ENCODE data around the gene UBN2. TPM values are rescaled to one million over a fixed set of nuclear protein-coding genes. Genes with fewer than 3 reads are reported as not detected.

UBN2 gene
- total RNA-seq: 10 to 100 TPM in 3 of 5 donors, 1 to 10 TPM in 2; 4.9 to 23.9 (median 13.8) TPM
- polyA plus RNA-seq: 1 to 10 TPM in 1 of 3 donors, under 1 TPM in 2; 0.76 to 1.8 (median 1.00) TPM
- long read RNA-seq, donor 1: 0 reads
- long read RNA-seq, donor 2: 0 reads
- long read RNA-seq, donor 3: 0 reads
- long read RNA-seq, donor 4: 0 reads
- long read RNA-seq, donor 5, full-length matches to known transcripts: 1 of 1 reads
- long read RNA-seq, donor 5, partial matches to known transcripts: 0 of 1 reads
- long read RNA-seq, donor 5, other reads (novel, unspliced or antisense): 0 of 1 reads
- long read RNA-seq, donor 6: 0 reads
- long read RNA-seq, donor 7: 0 reads
- long read RNA-seq, donor 8, full-length matches to known transcripts: 2 of 2 reads
- long read RNA-seq, donor 8, partial matches to known transcripts: 0 of 2 reads
- long read RNA-seq, donor 8, other reads (novel, unspliced or antisense): 0 of 2 reads
- long read RNA-seq, donor 9: 0 reads
- long read RNA-seq, donor 10: 0 reads

- peak; percentile 96 to 99 for DNase-seq
- no peaks in the 10 kb centered on the region for H3K27me3 ChIP-seq
- peak within 1 kb of the TSS; percentile 92 to 95 (median 93) for H3K4me3 ChIP-seq
- H3K27ac ChIP-seq: peak within 1 kb of the TSS; percentile 90 to 97 (median 95)
- TF ChIP-seq POLR2A (IDR thresholded peaks at IDR 0.05) (no peak), POLR2AphosphoS5 (IDR thresholded peaks at IDR 0.05) (peak; percentile 72 to 87 (median 73))
- peaks cover 9 to 40% (median 38%) of the 10 kb centered on the region in 4 donors for H3K4me1 ChIP-seq
- intact Hi-C loops (cut with DNase I; ENCODE audit: low total_unique reads): no loop called here
- no peaks in the 10 kb centered on the region for H3K9me3 ChIP-seq
- WGBS, 5 donors: 0 to 1% (median 0%) methylated on average over 54 to 63 of the region's 63 CpGs
- H3K36me3 ChIP-seq: no peaks in the 10 kb centered on the region
Observed at GRCh38 chr7:139230774-139231512, at the start of gene UBN2. TSS of gene UBN2 (plus strand) at chr7:139231237. CDS start at chr7:139231485, 248 bp downstream.

DNA sequence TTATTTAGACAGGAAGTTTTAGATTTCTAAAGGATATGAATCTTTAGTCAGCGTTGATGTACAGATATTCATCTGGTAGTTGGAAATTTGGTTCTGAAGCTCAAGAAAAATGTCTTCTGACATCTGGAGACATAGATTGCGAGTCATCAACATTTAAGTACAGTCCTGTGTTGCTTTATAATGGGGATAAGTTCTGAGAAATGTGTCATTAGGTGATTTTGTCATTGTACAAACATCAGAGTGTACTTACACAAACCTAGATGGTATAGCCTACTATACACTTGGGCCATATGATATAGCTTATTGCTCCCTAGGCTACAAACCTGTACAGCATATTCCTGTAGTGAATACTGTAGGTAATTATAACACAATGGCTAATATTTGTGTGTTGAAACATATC lies 49.6 kb upstream of the UBN2 start:
- Histone ChIP-seq H3K9me3 (no peaks in the 10 kb centered on the region), H3K27me3 (no peaks in the 10 kb centered on the region), H3K36me3 (peaks cover 0 to 62% (median 34%) of the 10 kb centered on the region in 4 donors), H3K4me1 (no peaks in the 10 kb centered on the region), H3K27ac (no peak overlapping the region), H3K4me3 (no peak overlapping the region)
- intact Hi-C loops (cut with DNase I; ENCODE audit: low total_unique reads): no loop called here
- TF ChIP-seq POLR2A (IDR thresholded peaks at IDR 0.05) (no peak), EP300 (IDR thresholded peaks at IDR 0.05) (no peak), POLR2AphosphoS5 (IDR thresholded peaks at IDR 0.05) (no peak)
- TF ChIP-seq, protein P1, sequence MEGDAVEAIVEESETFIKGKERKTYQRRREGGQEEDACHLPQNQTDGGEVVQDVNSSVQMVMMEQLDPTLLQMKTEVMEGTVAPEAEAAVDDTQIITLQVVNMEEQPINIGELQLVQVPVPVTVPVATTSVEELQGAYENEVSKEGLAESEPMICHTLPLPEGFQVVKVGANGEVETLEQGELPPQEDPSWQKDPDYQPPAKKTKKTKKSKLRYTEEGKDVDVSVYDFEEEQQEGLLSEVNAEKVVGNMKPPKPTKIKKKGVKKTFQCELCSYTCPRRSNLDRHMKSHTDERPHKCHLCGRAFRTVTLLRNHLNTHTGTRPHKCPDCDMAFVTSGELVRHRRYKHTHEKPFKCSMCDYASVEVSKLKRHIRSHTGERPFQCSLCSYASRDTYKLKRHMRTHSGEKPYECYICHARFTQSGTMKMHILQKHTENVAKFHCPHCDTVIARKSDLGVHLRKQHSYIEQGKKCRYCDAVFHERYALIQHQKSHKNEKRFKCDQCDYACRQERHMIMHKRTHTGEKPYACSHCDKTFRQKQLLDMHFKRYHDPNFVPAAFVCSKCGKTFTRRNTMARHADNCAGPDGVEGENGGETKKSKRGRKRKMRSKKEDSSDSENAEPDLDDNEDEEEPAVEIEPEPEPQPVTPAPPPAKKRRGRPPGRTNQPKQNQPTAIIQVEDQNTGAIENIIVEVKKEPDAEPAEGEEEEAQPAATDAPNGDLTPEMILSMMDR (IDR thresholded peaks at IDR 0.05): no peak
- no peak for DNase-seq
- WGBS, 5 donors: 90 to 98% (median 95%) methylated on average over 2 of the region's 2 CpGs

DNA sequence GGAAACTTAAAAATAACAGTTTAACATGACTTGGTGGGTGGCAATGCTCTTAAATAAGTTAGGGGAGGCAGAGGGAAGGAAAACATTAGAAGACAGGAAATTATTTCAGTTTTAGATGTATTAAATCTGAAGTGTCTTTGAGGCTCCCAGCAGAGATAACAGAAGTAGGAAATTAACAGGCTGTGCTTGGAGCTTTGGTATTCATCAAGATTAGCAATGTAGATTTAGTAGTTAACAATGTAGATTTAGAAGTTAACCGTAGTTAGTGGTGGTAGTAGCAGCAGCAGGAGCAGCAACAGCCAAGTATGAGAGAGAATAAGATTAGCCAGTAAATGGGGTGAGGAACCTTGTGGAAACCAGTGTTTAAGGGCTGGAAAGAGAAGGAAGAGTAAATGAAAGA lies 48.7 kb upstream of the UBN2 start:
- H3K36me3 ChIP-seq: peaks cover 0 to 62% (median 34%) of the 10 kb centered on the region in 4 donors
- H3K4me3 ChIP-seq: no peak overlapping the region
- H3K4me1 ChIP-seq: no peaks in the 10 kb centered on the region
- intact Hi-C loops (cut with DNase I; ENCODE audit: low total_unique reads): no loop called here
- DNase-seq: no peak
- no peaks in the 10 kb centered on the region for H3K9me3 ChIP-seq
- no peak overlapping the region for H3K27ac ChIP-seq
- H3K27me3 ChIP-seq: no peaks in the 10 kb centered on the region
- TF ChIP-seq EP300 (IDR thresholded peaks at IDR 0.05): no peak
- TF ChIP-seq POLR2A (IDR thresholded peaks at IDR 0.05): no peak
- TF ChIP-seq, protein P1 (IDR thresholded peaks at IDR 0.05): no peak
- TF ChIP-seq POLR2AphosphoS5 (IDR thresholded peaks at IDR 0.05): no peak
- 31 to 51% (median 48%) methylated on average over 1 of the region's 1 CpG for WGBS, 5 donors

- 38 to 75% (median 63%) methylated on average over 2 of the region's 2 CpGs for WGBS, 5 donors
- no peak for DNase-seq
- Histone ChIP-seq H3K4me1 (no peaks in the 10 kb centered on the region), H3K27ac (no peak overlapping the region), H3K27me3 (no peaks in the 10 kb centered on the region), H3K9me3 (no peaks in the 10 kb centered on the region), H3K4me3 (no peak overlapping the region), H3K36me3 (peaks cover 0 to 60% (median 34%) of the 10 kb centered on the region in 4 donors)
- intact Hi-C loops (cut with DNase I; ENCODE audit: low total_unique reads): no loop called here
- TF ChIP-seq POLR2AphosphoS5 (IDR thresholded peaks at IDR 0.05) (no peak), POLR2A (IDR thresholded peaks at IDR 0.05) (no peak), EP300 (IDR thresholded peaks at IDR 0.05) (no peak)
- TF ChIP-seq, protein P1 (IDR thresholded peaks at IDR 0.05): no peak
Observed at GRCh38 chr7:139183251-139183650, 47.8 kb upstream of the UBN2 start.

Data from stomach (tissue), 19 donors.